Astrocyte (in vitro differentiated cells and primary cell): Measurements from ENCODE around the gene NOVA1.

Experiments
- EZH2 ChIP-seq: IDR thresholded peaks from 2 replicates; pipeline ENCODE4 v1.6.1; 2012; ENCODE audit warnings: mild to moderate bottlenecking, low read length, inconsistent platforms; ENCODE audit not compliant: insufficient read depth
- TF ChIP-seq, protein P1 (sequence below): IDR thresholded peaks from 2 replicates; pipeline ENCODE4 v1.5.1; 2011; ENCODE audit warnings: low read depth, mild to moderate bottlenecking, inconsistent platforms, low read length, moderate library complexity; ENCODE audit not compliant: insufficient read depth

DNA sequence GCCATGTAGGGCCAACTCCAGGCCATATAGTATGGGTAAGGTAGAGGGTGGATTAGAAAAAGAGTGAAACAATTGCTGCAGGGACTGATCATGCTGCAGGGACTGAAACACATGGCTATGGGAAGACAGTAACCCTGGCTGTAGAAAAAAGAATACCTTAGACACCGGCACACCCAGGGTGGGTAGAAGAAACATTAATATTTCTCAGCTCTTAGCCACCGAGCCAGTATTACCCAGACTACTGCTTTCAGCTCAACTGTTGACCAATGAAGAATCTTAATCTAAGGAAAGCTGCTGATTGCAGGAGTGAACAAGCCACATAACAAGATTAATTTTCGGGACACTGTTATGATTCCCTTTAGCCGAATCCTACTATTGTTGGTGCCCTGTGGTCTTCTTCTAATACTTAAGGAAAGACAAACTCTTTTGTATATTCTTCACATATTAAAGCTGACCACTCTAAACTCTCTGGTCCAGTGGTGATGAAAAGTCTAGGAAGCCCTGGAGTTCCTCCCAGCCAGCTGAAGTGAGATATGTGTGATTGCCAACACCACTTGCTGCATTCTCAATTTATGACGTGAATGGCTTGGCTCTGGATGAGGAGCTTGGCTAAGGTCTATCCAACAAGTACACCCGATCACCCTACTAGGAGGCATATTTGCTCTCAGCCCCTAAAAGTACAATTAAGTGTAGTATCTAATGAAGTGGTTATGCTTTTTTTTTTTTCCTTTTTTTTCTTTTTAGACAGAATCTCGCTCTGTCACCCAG lies 69.2 kb downstream of the NOVA1 start:
- TF ChIP-seq, protein P1, sequence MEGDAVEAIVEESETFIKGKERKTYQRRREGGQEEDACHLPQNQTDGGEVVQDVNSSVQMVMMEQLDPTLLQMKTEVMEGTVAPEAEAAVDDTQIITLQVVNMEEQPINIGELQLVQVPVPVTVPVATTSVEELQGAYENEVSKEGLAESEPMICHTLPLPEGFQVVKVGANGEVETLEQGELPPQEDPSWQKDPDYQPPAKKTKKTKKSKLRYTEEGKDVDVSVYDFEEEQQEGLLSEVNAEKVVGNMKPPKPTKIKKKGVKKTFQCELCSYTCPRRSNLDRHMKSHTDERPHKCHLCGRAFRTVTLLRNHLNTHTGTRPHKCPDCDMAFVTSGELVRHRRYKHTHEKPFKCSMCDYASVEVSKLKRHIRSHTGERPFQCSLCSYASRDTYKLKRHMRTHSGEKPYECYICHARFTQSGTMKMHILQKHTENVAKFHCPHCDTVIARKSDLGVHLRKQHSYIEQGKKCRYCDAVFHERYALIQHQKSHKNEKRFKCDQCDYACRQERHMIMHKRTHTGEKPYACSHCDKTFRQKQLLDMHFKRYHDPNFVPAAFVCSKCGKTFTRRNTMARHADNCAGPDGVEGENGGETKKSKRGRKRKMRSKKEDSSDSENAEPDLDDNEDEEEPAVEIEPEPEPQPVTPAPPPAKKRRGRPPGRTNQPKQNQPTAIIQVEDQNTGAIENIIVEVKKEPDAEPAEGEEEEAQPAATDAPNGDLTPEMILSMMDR: no peak
- TF ChIP-seq EZH2: no peak
